Hippocampal formation (tissue), 2 donors: ENCODE measurements around the gene PATJ.
"Not testable (repeated sequence)": the region's sequence is repeated elsewhere in the genome, so short reads cannot be mapped to it uniquely, and the experiment has no call there.

Experiments
- DNase-seq, 2 donors: peaks; one replicate each; lab custom pipeline; 2025; lab: John Stamatoyannopoulos, UW

The PATJ gene

DNA sequence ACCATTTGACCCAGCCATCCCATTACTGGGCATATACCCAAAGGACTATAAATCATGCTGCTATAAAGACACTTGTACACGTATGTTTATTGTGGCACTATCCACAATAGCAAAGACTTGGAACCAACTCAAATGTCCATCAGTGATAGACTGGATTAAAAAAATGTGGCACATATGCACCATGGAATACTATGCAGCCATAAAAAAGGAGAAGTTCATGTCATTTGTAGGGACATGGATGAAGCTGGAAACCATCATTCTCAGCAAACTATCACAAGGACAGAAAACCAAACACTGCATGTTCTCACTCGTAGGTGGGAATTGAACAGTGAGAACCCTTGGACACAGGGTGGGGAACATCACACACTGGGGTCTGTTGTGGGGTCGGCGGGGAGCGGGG, 206.4 kb downstream of the PATJ start:
- DNase-seq: not testable (repeated sequence)

- no peak for DNase-seq
Measured at GRCh38 chr1:61950418-61950817, 208.1 kb downstream of the PATJ start.

DNA sequence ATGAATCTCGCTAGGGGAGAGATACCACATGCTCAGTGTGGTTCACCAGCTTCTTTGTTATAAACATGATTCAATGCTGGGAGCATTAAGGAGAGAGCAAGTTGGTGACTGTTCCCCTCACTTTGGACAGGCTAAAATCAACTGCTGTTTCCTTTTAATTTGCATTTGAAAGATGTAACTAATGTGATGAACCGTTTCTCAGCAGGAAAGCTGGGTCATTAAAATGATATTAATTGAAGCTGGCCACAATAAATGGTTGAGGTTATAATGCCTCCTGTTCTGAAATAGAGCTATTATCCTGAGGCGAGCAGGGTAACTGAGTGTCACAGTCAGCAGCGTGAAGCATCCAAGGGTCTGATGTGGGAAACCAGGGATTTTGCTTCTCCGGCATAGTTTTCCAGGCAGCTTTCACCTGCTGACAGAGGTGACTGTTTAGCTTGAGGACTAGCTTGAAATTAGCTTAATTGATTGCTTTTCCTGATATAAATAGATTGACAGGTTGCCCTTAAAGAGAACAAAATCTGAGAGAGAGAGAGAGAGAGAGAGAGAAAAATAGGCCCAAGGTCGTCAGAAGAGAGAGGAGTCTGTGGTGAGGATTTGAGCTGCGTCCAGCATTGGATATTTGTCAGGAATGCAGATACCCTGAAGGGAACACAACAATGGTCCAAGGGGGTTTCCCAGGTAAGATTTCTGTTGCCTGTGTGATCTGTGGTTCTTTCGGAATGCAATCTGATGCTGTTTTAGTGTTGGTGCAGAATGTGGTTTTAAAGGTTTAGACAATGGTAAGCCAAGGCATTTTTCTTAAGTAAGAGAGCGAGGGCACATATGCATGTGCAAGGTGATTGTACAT, 209.7 kb downstream of the PATJ start:
- DNase-seq: no peak

GRCh38 chr1:61952675-61953074, 210.4 kb downstream of the PATJ start:
- no peak for DNase-seq

- no peak for DNase-seq
Measured at GRCh38 chr1:61953076-61953789, 211.0 kb downstream of the PATJ start.

DNA sequence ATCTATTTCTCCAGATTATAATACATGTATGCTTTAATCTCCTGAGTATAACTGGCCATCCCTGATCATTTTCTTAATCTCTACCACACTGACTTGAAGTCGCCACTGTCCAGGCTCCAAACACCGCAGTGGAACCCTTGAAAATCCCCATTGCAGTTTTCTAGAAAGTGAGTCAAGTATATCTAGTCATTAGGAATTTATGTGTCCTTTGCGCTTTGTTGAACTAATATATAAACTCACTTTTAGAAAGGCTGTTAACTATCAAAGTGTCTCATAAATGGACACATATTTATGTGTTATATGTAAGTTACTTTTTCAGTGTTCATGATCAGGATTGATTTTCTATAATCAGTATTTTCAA, 211.5 kb downstream of the PATJ start:
- DNase-seq: no peak

- DNase-seq: no peak
Measured at GRCh38 chr1:61955261-61955660, 213.0 kb downstream of the PATJ start.

GRCh38 chr1:61956016-61956645, 213.9 kb downstream of the PATJ start:
- no peak for DNase-seq

DNA sequence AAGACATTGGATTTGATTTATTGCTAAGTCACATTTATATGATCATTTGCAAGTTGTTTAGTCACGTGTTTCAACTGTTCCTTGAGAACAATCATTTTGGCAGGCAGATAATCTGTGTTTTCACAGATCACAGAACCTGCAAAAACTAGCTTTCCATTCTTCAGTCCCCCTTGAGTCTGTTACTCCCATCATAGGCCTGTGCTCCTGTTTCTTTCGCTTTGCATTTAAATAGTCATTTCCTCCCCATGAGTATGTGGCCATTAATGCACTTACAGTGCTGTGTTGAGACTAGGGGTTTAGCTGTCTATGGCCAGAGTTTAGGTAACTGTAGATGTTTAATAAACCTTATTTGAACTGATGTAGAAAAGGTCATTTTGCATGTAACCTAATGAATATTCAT, 214.5 kb downstream of the PATJ start:
- DNase-seq: no peak

DNA sequence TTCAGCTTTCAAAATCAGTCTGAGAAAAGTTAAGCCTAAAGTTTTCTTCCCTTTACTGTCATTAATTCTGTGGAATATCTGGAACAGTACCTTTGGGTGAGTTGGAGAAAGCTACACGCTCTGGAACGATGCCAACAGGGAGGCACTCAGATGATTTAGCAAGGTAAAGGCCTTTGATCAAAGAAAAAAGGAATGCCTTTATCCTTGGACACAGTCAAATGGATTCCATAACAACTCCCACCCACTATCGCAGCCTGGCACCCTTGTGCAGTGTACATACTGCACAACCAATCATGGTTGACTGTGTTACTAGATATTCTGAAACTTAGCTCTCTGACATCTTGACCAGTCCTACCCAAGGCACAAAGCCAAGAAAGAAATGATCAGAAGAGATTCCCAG, 218.7 kb downstream of the PATJ start:
- no peak for DNase-seq

DNA sequence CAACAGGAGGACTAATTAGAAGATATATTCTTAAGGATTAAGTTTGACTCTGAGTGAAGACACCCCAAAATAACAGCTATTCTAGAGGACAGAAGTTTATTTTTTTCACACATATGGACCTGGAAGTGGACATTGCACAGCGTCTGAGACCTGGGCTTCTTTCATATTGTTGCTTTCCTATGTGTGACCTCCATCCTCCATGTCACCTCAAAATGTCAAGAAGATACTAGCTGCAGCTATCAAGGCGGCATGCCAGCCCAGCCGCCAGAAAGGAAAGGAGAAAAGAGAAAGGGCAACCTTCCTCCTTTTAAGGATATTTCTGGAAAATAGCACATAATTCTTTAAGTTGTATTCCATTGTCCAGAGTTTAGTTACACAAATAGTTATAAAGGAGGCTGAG, 220.4 kb downstream of the PATJ start:
- no peak for DNase-seq

DNA sequence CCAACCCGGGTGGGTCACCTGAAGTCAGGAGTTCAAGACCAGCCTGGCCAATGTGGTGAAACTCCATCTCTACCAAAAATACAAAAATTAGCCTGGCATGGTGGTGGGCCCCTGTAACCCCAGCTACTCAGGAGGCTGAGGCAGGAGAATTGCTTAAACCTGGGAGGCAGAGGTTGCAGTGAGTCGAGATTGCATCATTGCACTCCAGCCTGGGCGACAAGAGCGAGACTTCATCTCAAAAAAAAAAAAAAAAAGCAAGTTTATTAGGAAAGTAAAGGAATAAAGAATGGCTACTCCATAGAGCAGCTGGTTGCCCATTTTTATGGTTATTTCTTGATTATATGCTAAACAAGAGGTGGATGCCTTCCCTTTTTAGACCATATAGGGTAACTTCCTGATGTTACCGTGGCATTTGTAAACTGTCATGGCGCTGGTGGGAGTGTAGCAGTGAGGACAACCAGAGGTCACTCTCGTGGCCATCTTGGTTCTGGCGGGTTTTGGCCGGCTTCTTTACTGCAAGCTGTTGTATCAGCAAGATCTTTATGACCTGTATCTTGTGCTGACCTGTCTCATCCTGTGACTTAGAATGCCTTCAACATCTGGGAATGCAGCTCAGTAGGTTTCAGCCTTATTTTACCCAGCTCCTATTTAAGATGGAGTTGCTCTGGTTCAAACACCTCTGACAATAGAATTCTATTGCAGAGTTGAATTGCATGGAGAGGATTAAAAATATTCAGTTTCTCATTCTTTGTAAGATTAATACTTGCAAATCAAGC, 224.4 kb downstream of the PATJ start:
- not testable (repeated sequence) for DNase-seq

- no peak for DNase-seq
Measured at GRCh38 chr1:61967750-61968149, 225.5 kb downstream of the PATJ start.

GRCh38 chr1:61968869-61969268, 226.6 kb downstream of the PATJ start:
- DNase-seq: no peak

GRCh38 chr1:61973100-61973837, 231.0 kb downstream of the PATJ start:
- no peak for DNase-seq

DNA sequence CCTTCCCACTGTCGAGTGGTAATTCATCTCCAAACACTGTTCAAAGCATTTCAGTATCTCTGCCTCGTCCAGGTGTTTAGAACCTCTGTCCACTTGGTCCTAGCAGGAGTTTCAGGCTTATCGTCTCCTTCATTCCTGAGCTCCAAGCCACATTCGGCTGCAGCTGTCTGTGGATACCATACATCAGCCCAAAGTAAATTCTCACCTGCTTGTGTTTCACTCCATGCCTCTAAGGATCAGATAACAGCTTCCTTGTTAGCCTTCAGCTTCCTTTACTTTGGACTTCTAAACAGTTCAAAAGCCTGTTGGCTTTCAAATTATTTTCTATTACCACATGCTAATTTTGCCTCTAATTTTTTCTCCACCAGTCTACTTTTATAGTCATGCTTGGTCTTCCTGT, 233.4 kb downstream of the PATJ start:
- DNase-seq: no peak

GRCh38 chr1:61976566-61976965, 234.3 kb downstream of the PATJ start:
- DNase-seq: no peak

- no peak for DNase-seq
Measured at GRCh38 chr1:61978796-61979195, 236.5 kb downstream of the PATJ start.

- no peak for DNase-seq
Measured at GRCh38 chr1:61979729-61980128, 237.4 kb downstream of the PATJ start.

GRCh38 chr1:61980561-61980960, 238.3 kb downstream of the PATJ start:
- no peak for DNase-seq

- DNase-seq: no peak
Measured at GRCh38 chr1:61981870-61982660, 239.8 kb downstream of the PATJ start.
